Right lobe of liver (tissue), 6 donors: ENCODE results near the gene ZNF420. TPM values are rescaled to one million over a fixed set of nuclear protein-coding genes. Genes with fewer than 3 reads are reported as not detected.

Experiments
- ATAC-seq, 4 donors: fragments of 200-7000 bp; cut with Tn5 transposase; one replicate each; pipeline ENCODE4 v1.9.1; 2020; ENCODE audit warnings: mild to moderate bottlenecking in 4 of 4, moderate library complexity in 4 of 4
- DNase-seq, 3 donors: peaks; one replicate each; pipeline ENCODE4 v3.0.0-alpha.2; 2020
- H3K27ac ChIP-seq, 3 donors: fragments of 200-600 bp; one replicate each; pipeline ENCODE4 v1.8.0; 2022
- H3K27me3 ChIP-seq, 2 donors: fragments of 200-600 bp; one replicate each; pipeline ENCODE4 v1.8.0; 2022
- H3K36me3 ChIP-seq, 4 donors: fragments of 200-600 bp; sonication (generic) in 1 of 4; one replicate each; pipeline versions ENCODE4 v1.5.1 to v1.8.0; 2017 to 2022; ENCODE audit warnings: control low read depth in 1 of 4
- H3K4me1 ChIP-seq, 4 donors: fragments of 200-600 bp; sonication (generic) in 1 of 4; one replicate each; pipeline versions ENCODE4 v1.5.1 to v1.8.0; 2017 to 2022; ENCODE audit warnings: control low read depth in 1 of 4
- H3K4me3 ChIP-seq, 3 donors: fragments of 200-600 bp; one replicate each; pipeline ENCODE4 v1.8.0; 2022
- H3K9me3 ChIP-seq, 4 donors: fragments of 200-600 bp; sonication (generic) in 1 of 4; one replicate each; pipeline versions ENCODE4 v1.5.1 to v1.8.0; 2017 to 2022; ENCODE audit warnings: control low read depth in 1 of 4
- POLR2A ChIP-seq: fragments of 450-650 bp; IDR thresholded peaks from one replicate; pipeline ENCODE4 v1.6.1; 2017; ENCODE audit warnings: antibody characterized with exemption, mild to moderate bottlenecking
- WGBS: methylation state at CpG from one replicate; pipeline ENCODE4 v1.1.6; 2018; ENCODE audit warnings: low coverage, low lambda C conversion rate; ENCODE audit not compliant: insufficient coverage; ENCODE audit errors: missing lambda C conversion rate; 5-methylcytosine and 5-hydroxymethylcytosine counted together
- intact Hi-C, 2 donors: fragments of 100-400 bp; cut with DNase I; formaldehyde crosslinking; loops; one replicate each; pipeline versions ENCODE4 v1.11.2 to v1.14.1; 2022
- total RNA-seq, 6 experiments: library from RNA; depleted of rRNA in 2 of 6; stranded (reverse); fragments of >200 nt in 2 of 6; fragmentation: NEBNext Ultra II Directional in 3 of 6; extraction: Animal tissue kit (Norgen Biotek cat#: 25700) in 3 of 6; gene quantifications; one replicate each; pipeline versions ENCODE4 v1.1.0 to v1.2.4, GENCODE V29; 2016 to 2023
- TF ChIP-seq, protein P1 (sequence below), 4 donors: fragments of 200-600 bp in 3 of 4; fragments of 450-650 bp in 1 of 4; IDR thresholded peaks; one replicate each; pipeline versions ENCODE4 v1.5.1 to v1.8.0; 2016 to 2022; ENCODE audit warnings: antibody characterized with exemption in 4 of 4, mild to moderate bottlenecking in 2 of 4
- donor health status: DM: no; HTN: yes; CAD: no.
- donor health status: DM: no; HTN: no; CAD: no.
- donor health status: DM: no; HTN: no; CAD: no.
- donor health status: DM: no; HTN: yes; CAD: no.
- donor health status: DM: no; HTN: yes; CAD: no.

The ZNF420 gene
- total RNA-seq, 6 experiments from 2014 or later = 1.9 to 5.3 (median 3.5) TPM

DNA sequence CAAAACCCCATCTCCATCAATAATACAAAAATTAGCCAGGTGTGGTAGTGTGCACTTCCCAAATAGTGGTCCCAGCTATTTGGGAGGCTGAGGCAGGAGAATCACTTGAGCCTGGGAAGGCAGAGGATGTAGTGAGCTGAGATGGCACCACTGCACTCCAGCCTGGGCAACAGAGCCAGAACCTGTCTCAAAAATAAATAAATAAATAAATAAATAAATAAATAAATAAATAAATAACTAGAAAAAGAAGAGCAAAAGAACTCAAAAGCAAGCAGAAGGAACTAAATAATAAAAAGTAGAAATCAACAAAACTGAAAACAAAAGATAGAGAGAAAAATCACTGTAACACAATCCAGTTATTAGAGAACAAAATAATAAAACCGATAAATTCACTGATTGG is 81.9 kb downstream of the ZNF420 start:
- no peaks in the 10 kb centered on the region for H3K27me3 ChIP-seq
- no peak overlapping the region for H3K27ac ChIP-seq
- TF ChIP-seq POLR2A = no peak
- TF ChIP-seq, protein P1, sequence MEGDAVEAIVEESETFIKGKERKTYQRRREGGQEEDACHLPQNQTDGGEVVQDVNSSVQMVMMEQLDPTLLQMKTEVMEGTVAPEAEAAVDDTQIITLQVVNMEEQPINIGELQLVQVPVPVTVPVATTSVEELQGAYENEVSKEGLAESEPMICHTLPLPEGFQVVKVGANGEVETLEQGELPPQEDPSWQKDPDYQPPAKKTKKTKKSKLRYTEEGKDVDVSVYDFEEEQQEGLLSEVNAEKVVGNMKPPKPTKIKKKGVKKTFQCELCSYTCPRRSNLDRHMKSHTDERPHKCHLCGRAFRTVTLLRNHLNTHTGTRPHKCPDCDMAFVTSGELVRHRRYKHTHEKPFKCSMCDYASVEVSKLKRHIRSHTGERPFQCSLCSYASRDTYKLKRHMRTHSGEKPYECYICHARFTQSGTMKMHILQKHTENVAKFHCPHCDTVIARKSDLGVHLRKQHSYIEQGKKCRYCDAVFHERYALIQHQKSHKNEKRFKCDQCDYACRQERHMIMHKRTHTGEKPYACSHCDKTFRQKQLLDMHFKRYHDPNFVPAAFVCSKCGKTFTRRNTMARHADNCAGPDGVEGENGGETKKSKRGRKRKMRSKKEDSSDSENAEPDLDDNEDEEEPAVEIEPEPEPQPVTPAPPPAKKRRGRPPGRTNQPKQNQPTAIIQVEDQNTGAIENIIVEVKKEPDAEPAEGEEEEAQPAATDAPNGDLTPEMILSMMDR (IDR thresholded peaks at IDR 0.05) = no peak
- peaks cover 0 to 9% (median 4%) of the 10 kb centered on the region in 4 donors for H3K36me3 ChIP-seq
- intact Hi-C loops = no loop called here
- no peak overlapping the region for H3K4me3 ChIP-seq
- 100% methylated on average over 1 of the region's 1 CpG for WGBS
- DNase-seq = no peak
- H3K9me3 ChIP-seq = peaks cover 0 to 48% (median 7%) of the 10 kb centered on the region in 4 donors
- no peaks in the 10 kb centered on the region for H3K4me1 ChIP-seq
- ATAC-seq = no peak

DNA sequence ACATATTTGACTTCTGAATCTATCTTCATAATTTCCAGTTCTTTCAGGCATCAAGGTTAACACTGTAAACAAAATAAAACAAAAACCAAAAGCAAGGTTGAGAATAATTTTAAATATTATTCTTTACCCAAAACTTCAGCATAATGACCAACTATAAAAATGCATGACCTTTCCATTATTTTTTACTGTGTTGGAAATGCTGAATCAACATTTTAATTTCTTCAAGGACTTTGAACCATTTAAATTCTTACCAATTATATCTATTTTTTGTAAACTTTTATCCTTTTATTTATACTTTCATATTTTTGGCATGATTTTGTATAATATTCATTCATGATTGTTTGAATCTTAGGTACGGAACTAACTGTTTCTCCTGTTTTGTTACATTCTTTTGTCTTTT is 87.4 kb downstream of the ZNF420 start:
- ATAC-seq (no peak), DNase-seq (no peak)
- intact Hi-C loops = no loop called here
- Histone ChIP-seq H3K27ac (no peak overlapping the region), H3K4me3 (no peak overlapping the region), H3K27me3 (no peaks in the 10 kb centered on the region), H3K36me3 (peaks cover 0 to 21% (median 1%) of the 10 kb centered on the region in 4 donors), H3K4me1 (no peaks in the 10 kb centered on the region), H3K9me3 (peaks cover 0 to 23% (median 7%) of the 10 kb centered on the region in 4 donors)
- WGBS = 100% methylated on average over 1 of the region's 1 CpG
- TF ChIP-seq, protein P1 (IDR thresholded peaks at IDR 0.05) = no peak

DNA sequence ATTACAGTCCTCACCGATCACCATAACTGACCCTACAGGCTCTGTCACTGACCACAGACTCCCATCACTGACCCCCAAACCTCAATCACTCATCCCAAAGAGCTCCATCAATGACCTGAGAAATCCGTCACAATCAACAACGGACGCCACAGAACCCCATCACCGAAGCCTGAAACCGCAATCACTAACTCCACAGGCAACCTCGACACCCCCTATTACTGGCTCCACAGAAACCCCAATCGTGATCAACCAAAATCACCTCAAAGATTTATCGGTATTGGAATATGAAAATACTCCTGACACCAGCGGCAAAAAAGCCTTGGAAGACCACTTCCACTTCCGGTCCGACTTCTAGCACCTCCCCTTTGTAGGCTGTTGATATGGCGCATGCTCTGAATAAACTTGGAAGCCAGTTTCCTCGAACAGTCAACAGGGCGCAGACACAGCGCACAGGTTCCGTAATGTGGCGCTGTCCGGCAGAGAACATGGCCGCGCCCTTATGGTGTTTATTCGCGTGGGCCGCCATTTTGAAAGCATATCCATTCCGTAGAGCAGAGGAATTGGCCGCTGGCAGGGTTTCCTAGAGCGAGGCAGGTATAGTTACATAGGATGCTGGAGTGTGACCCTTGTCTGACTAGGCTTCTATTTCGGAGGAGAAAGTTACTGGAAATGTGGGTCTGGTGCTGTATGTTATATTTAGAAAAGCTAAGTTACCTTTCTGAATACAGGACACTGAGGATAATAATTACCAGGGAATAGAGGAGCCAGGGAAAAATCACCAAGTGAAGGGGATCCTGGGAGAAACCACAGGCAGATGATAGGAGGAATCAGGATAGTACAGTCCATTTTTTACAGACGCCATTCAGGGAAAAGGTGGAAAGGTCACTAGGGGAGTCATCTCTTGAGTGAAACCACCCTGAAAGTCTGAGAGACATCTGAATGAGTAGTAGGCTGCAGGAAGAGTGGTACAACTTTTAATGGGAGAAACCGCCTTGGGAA is 94.4 kb downstream of the ZNF420 start, which contains the start of gene ZNF585A:
ZNF585A (minus strand) TSS at position 328 of the 999 bp plus-strand sequence. CDS start 2,785 bp downstream, outside the sequence.
- ATAC-seq = peak; percentile 100
- TF ChIP-seq POLR2A = no peak
- TF ChIP-seq, protein P1 (IDR thresholded peaks at IDR 0.05) = peak in 3 of 4 donors; percentile 22 to 31 (median 30)
- Histone ChIP-seq H3K9me3 (peaks cover 0 to 6% (median 2%) of the 10 kb centered on the region in 4 donors), H3K27ac (peak within 1 kb of the TSS in 1 of 3 donors; percentile 1), H3K36me3 (peaks cover 0 to 14% (median 1%) of the 10 kb centered on the region in 4 donors), H3K4me3 (peak within 1 kb of the TSS; percentile 37 to 67 (median 66)), H3K4me1 (peaks cover 0 to 4% (median 0%) of the 10 kb centered on the region in 4 donors), H3K27me3 (no peaks in the 10 kb centered on the region)
- WGBS = 3% methylated on average over 30 of the region's 30 CpGs
- peak; percentile 87 to 94 (median 93) for DNase-seq
- intact Hi-C loops = no loop called here

Other genes starting within 250 kb of the ZNF420 start
- 1 to 10 TPM; 3.7 to 6.4 (median 5.5) TPM for gene ZNF790, start 240.0 kb upstream of the ZNF420 start, total RNA-seq
- gene ZNF345, start 227.6 kb upstream of the ZNF420 start, total RNA-seq = 1 to 10 TPM in 4 of 6 experiments, under 1 TPM in 2; 0.56 to 2.4 (median 1.5) TPM
- under 1 TPM; 0.55 to 0.95 (median 0.78) TPM for gene ZNF829, start 162.1 kb upstream of the ZNF420 start, total RNA-seq
- gene ZNF568, start 162.1 kb upstream of the ZNF420 start, total RNA-seq = 1 to 10 TPM; 1.9 to 4.9 (median 2.2) TPM
- 1 to 10 TPM; 2.2 to 4.8 (median 3.3) TPM for gene ZNF585A, start 94.3 kb downstream of the ZNF420 start, total RNA-seq
- gene ZNF585B, start 132.1 kb downstream of the ZNF420 start, total RNA-seq = 1 to 10 TPM; 2.4 to 7.1 (median 5.0) TPM
- gene ZNF383, start 139.8 kb downstream of the ZNF420 start, total RNA-seq = 1 to 10 TPM; 2.5 to 4.4 (median 2.7) TPM